ENCODE measurements around the gene IL4.

The IL4 gene

GRCh38 chr5:132648355-132648754 lies 25.4 kb upstream of the IL4 start:
- no peak overlapping the region for H3K4me3 ChIP-seq (replicated peaks in 1 of 2; ENCODE audit: low read depth in 2 of 2, low read length in 2 of 2)
- TF ChIP-seq CTCF (IDR thresholded peaks at IDR 0.05; ENCODE audit: low read depth, low read length): no peak
- DNase-seq (ENCODE audit: low read depth in 2 of 2): no peak

- no peak overlapping the region for H3K4me3 ChIP-seq (replicated peaks in 1 of 2; ENCODE audit: low read depth in 2 of 2, low read length in 2 of 2)
- no peak for TF ChIP-seq CTCF (IDR thresholded peaks at IDR 0.05; ENCODE audit: low read depth, low read length)
- DNase-seq (ENCODE audit: low read depth in 2 of 2): no peak
Measured at GRCh38 chr5:132651838-132652469, 21.8 kb upstream of the IL4 start.

GRCh38 chr5:132653716-132654115 lies 20.1 kb upstream of the IL4 start:
- no peak for TF ChIP-seq CTCF (IDR thresholded peaks at IDR 0.05; ENCODE audit: low read depth, low read length)
- DNase-seq (ENCODE audit: low read depth in 2 of 2): no peak
- H3K4me3 ChIP-seq (replicated peaks in 1 of 2; ENCODE audit: low read depth in 2 of 2, low read length in 2 of 2): no peak overlapping the region

GRCh38 chr5:132655821-132656773 lies 17.7 kb upstream of the IL4 start:
- peak; percentile 7 to 8 for DNase-seq (ENCODE audit: low read depth in 2 of 2)
- H3K4me3 ChIP-seq (replicated peaks in 1 of 2; ENCODE audit: low read depth in 2 of 2, low read length in 2 of 2): peak overlapping the region; percentile 29 to 41
- TF ChIP-seq CTCF (IDR thresholded peaks at IDR 0.05; ENCODE audit: low read depth, low read length): no peak

GRCh38 chr5:132656774-132657355 lies 16.9 kb upstream of the IL4 start:
- peak overlapping the region in 1 of 2 donors; percentile 41 for H3K4me3 ChIP-seq (replicated peaks in 1 of 2; ENCODE audit: low read depth in 2 of 2, low read length in 2 of 2)
- TF ChIP-seq CTCF (IDR thresholded peaks at IDR 0.05; ENCODE audit: low read depth, low read length): no peak
- DNase-seq (ENCODE audit: low read depth in 2 of 2): no peak

- no peak for TF ChIP-seq CTCF (IDR thresholded peaks at IDR 0.05; ENCODE audit: low read depth, low read length)
- H3K4me3 ChIP-seq (replicated peaks in 1 of 2; ENCODE audit: low read depth in 2 of 2, low read length in 2 of 2): no peak within 1 kb of the TSS
- no peak for DNase-seq (ENCODE audit: low read depth in 2 of 2)
Measured at GRCh38 chr5:132657676-132658380, 16.0 kb upstream of the IL4 start, which contains the start of gene IL13. Gene IL13, plus strand, starts transcription at chr5:132658173. Its CDS starts 14 bp downstream, at chr5:132658187.
